SH-SY5Y (cell line): Measurements from ENCODE around the gene UPK1B.

Source experiments
- GATA2 ChIP-seq: IDR thresholded peaks from 2 replicates; pipeline ENCODE4 v1.6.1; 2011; ENCODE audit warnings: mild to moderate bottlenecking, low read depth, low read length
- GATA3 ChIP-seq: IDR thresholded peaks from 2 replicates; pipeline ENCODE4 v1.6.1; 2011; ENCODE audit warnings: low read depth, mild to moderate bottlenecking, low read length, moderate library complexity

DNA sequence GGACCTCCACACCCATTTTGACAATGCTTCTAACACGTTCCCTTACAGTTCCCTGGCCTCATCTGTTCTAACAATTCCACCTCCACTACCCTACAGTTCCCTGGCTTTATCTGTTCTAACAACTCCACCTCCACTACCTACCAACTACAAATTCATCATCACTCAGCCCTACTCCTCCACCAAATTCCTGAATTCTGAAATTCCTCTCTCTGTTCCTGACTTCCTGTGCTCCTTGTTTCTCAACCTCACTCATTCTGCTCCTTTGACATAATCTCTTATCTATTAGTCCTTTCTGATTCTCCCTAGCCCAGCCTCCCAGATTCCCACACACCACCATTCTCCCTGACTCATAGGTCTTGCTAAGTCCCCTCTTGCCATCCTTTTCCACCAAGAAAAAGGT is 22.5 kb downstream of the UPK1B start:
- TF ChIP-seq GATA2 (no peak), GATA3 (no peak)
